ENCODE data around the gene PTPMT1. TPM values are rescaled to one million over a fixed set of nuclear protein-coding genes. Genes with fewer than 3 reads are reported as not detected.
A peak's percentile ranks its signal among the peaks of the same experiment; 100 is the strongest.
"Not testable (repeated sequence)": the region's sequence is repeated elsewhere in the genome, so short reads cannot be mapped to it uniquely, and the experiment has no call there.

Gene PTPMT1
- total RNA-seq, 1 donor from 2014 or later: 50.7 TPM

DNA sequence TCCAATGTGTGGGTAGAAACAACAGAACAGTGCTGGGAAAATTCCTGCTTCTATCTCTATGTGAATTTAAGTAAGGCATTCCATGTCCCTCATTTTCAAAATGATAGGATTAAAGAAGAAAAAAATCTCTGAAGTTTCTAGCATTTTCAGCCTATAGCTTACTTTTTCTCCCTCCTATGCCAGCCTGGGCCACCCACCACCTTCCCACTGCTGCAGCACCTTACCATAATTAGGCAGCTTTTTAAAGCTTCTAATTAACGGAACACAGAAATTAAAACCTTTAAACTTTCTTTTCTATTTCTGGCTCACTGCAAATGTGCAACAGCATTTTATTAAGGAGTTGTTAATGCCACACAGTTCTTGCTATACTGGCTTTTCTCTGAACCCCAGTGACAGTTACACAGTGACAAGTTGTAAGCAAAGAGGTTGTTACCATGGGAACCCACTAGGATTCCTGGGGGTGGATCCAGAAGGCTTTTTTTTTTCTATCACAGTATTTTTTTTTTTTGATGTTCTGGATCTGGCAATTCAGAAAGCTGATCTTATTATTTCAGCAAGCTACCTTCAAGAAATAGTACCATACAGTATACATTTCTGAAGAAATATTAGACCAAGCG, 32.7 kb upstream of the PTPMT1 start:
- DNase-seq (ENCODE audit: low spot score): no peak
- Mint-ChIP-seq H3K4me1 (ENCODE audit: low read depth) (peaks cover 14% of the 10 kb centered on the region), H3K36me3 (ENCODE audit: low read depth) (peaks cover 18% of the 10 kb centered on the region), H3K27ac (peak overlapping the region; percentile 1), H3K27me3 (ENCODE audit: low read depth) (no peaks in the 10 kb centered on the region), H3K9me3 (no peaks in the 10 kb centered on the region), H3K4me3 (ENCODE audit: low read depth) (no peak overlapping the region)
- intact Hi-C loops (cut with micrococcal nuclease): no loop called here

GRCh38 chr11:47533690-47534151, 31.7 kb upstream of the PTPMT1 start:
- H3K4me1 Mint-ChIP-seq (ENCODE audit: low read depth): peaks cover 17% of the 10 kb centered on the region
- intact Hi-C loops (cut with micrococcal nuclease): no loop called here
- H3K27me3 Mint-ChIP-seq (ENCODE audit: low read depth): no peaks in the 10 kb centered on the region
- no peaks in the 10 kb centered on the region for H3K9me3 Mint-ChIP-seq
- peaks cover 17% of the 10 kb centered on the region for H3K36me3 Mint-ChIP-seq (ENCODE audit: low read depth)
- no peak overlapping the region for H3K4me3 Mint-ChIP-seq (ENCODE audit: low read depth)
- H3K27ac Mint-ChIP-seq: no peak overlapping the region
- DNase-seq (ENCODE audit: low spot score): no peak

GRCh38 chr11:47534704-47535251, 30.6 kb upstream of the PTPMT1 start:
- Mint-ChIP-seq H3K4me1 (ENCODE audit: low read depth) (peaks cover 21% of the 10 kb centered on the region), H3K9me3 (no peaks in the 10 kb centered on the region), H3K27ac (peak overlapping the region; percentile 17), H3K36me3 (ENCODE audit: low read depth) (peaks cover 22% of the 10 kb centered on the region), H3K4me3 (ENCODE audit: low read depth) (no peak overlapping the region), H3K27me3 (ENCODE audit: low read depth) (no peaks in the 10 kb centered on the region)
- DNase-seq (ENCODE audit: low spot score): no peak
- intact Hi-C loops (cut with micrococcal nuclease): no loop called here

DNA sequence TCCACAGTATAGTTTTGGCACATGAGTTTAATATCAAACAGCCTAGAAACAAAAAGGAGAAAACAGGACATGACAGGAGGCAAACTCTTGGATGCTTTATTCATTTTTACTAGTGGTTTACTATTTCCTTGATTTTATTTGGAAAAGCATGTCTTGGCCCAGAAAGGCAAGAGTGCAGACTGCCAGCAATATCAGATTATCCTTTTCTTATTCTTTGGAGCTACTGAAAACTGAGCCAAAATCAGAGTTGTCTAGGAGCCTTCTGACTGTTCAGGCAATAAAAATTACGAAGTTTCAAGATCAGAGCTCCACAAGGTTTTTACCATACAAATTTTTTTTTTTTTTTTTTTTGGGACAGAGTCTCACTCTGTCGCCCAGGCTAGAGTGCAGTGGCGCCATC, 28.5 kb upstream of the PTPMT1 start:
- Mint-ChIP-seq H3K9me3 (no peaks in the 10 kb centered on the region), H3K27ac (no peak overlapping the region), H3K27me3 (ENCODE audit: low read depth) (no peaks in the 10 kb centered on the region), H3K36me3 (ENCODE audit: low read depth) (peaks cover 29% of the 10 kb centered on the region), H3K4me3 (ENCODE audit: low read depth) (no peak overlapping the region), H3K4me1 (ENCODE audit: low read depth) (peaks cover 32% of the 10 kb centered on the region)
- DNase-seq (ENCODE audit: low spot score): no peak
- intact Hi-C loops (cut with micrococcal nuclease): no loop called here

DNA sequence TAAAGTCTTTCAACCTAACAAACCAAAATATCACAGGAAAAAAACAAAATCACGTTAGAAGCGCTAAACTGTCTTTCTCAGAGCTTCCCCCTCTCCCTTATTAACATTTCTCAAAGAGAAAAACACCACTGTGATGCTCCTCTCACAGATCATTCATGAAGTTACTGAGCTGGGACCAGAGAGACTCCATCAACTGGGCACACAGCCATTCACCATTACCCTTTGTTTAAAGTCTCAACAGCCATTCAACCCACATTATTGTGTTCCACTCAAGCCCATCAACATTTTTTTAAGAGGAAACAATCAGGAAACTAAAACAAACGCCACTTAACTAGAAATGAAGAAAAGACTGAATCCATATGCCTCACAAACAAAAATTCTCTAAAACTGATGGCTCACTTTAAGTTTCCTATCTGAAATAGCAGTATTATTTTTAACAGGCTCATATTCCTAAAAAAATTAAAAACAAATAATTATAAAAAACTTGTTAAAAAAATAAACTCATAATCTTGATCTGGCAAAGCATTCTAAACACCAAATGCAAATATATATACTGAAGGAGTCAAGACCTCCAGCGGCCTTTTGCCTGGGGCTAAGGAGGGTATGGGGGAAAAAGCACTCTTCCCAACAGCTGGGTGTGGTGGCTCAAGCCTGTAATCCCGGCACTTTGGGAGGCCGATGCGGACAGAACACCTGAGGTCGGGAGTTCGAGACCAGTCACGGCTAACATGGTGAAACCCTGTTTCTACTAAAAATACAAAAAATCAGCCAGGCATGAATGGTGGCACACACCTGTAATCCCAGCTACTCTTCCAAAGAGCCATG, 26.4 kb upstream of the PTPMT1 start:
- peaks cover 29% of the 10 kb centered on the region for H3K4me1 Mint-ChIP-seq (ENCODE audit: low read depth)

DNA sequence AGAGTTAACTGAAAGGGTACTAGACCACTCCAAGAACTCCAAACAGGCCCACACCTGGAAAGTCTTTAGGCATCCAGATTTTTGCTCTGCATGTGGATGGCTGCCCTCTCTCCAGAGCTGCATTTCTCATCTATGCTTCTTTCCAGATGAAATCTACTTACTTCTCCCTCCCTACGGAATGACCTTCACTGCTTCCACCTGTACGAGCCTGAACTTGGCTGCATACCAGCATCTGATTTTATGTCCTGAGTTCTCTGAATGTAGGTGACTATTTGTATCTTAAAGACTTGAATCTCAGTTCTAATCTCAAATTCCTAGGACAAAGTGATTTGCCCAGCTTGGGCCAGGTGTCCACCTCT, 25.7 kb upstream of the PTPMT1 start:
- intact Hi-C loops (cut with micrococcal nuclease): loop anchor here (2.0 kb wide), 1 partner anchor 25 kb away; no protein-coding TSS in a partner anchor
- no peaks in the 10 kb centered on the region for H3K9me3 Mint-ChIP-seq
- no peak for DNase-seq (ENCODE audit: low spot score)
- peak overlapping the region; percentile 84 for H3K27ac Mint-ChIP-seq
- H3K4me1 Mint-ChIP-seq (ENCODE audit: low read depth): peaks cover 30% of the 10 kb centered on the region
- H3K4me3 Mint-ChIP-seq (ENCODE audit: low read depth): no peak overlapping the region
- H3K36me3 Mint-ChIP-seq (ENCODE audit: low read depth): peaks cover 36% of the 10 kb centered on the region
- H3K27me3 Mint-ChIP-seq (ENCODE audit: low read depth): no peaks in the 10 kb centered on the region

More for the DNA sequence above, 26.4 kb upstream of the PTPMT1 start:
- Mint-ChIP-seq H3K27ac (no peak overlapping the region), H3K27me3 (ENCODE audit: low read depth) (no peaks in the 10 kb centered on the region), H3K9me3 (no peaks in the 10 kb centered on the region), H3K4me3 (ENCODE audit: low read depth) (no peak overlapping the region), H3K36me3 (ENCODE audit: low read depth) (peaks cover 31% of the 10 kb centered on the region)
- no peak for DNase-seq (ENCODE audit: low spot score)
- intact Hi-C loops (cut with micrococcal nuclease): no loop called here

GRCh38 chr11:47541070-47541469, 24.3 kb upstream of the PTPMT1 start:
- Mint-ChIP-seq H3K36me3 (ENCODE audit: low read depth) (peaks cover 29% of the 10 kb centered on the region), H3K27me3 (ENCODE audit: low read depth) (no peaks in the 10 kb centered on the region), H3K9me3 (no peaks in the 10 kb centered on the region), H3K4me1 (ENCODE audit: low read depth) (peaks cover 30% of the 10 kb centered on the region), H3K4me3 (ENCODE audit: low read depth) (peak overlapping the region; percentile 30), H3K27ac (peak overlapping the region; percentile 84)
- intact Hi-C loops (cut with micrococcal nuclease): loop anchor here (2.0 kb wide), 1 partner anchor 26 kb away; no protein-coding TSS in a partner anchor
- DNase-seq (ENCODE audit: low spot score): no peak

GRCh38 chr11:47545298-47545697, 20.1 kb upstream of the PTPMT1 start:
- Mint-ChIP-seq H3K36me3 (ENCODE audit: low read depth) (peaks cover 29% of the 10 kb centered on the region), H3K4me3 (ENCODE audit: low read depth) (no peak overlapping the region), H3K27ac (no peak overlapping the region), H3K4me1 (ENCODE audit: low read depth) (peaks cover 32% of the 10 kb centered on the region), H3K9me3 (no peaks in the 10 kb centered on the region), H3K27me3 (ENCODE audit: low read depth) (no peaks in the 10 kb centered on the region)
- no peak for DNase-seq (ENCODE audit: low spot score)
- intact Hi-C loops (cut with micrococcal nuclease): no loop called here

DNA sequence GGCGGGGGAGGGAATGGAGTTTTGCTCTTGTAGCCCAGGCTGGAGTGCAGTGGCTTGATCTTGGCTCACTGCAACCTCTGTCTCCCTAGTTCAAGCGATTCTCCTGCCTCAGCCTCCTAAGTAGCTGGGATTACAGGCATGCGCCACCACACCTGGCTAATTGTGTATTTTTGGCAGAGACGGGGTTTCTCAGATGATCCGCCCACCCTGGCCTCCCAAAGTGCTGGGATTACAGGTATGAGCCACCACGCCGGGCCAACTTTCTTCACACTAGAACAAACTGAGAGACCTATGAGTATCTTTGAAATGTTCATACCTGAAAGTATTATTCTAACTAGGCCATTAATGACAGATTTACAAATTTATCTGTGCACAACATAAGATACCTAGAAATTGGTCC, 19.1 kb upstream of the PTPMT1 start:
- H3K9me3 Mint-ChIP-seq; DNase-seq (ENCODE audit: low spot score); H3K27ac Mint-ChIP-seq; H3K27me3 Mint-ChIP-seq (ENCODE audit: low read depth); intact Hi-C loops (cut with micrococcal nuclease); H3K4me3 Mint-ChIP-seq (ENCODE audit: low read depth): not testable (repeated sequence)
- Mint-ChIP-seq H3K36me3 (ENCODE audit: low read depth) (peaks cover 29% of the 10 kb centered on the region), H3K4me1 (ENCODE audit: low read depth) (peaks cover 32% of the 10 kb centered on the region)

DNA sequence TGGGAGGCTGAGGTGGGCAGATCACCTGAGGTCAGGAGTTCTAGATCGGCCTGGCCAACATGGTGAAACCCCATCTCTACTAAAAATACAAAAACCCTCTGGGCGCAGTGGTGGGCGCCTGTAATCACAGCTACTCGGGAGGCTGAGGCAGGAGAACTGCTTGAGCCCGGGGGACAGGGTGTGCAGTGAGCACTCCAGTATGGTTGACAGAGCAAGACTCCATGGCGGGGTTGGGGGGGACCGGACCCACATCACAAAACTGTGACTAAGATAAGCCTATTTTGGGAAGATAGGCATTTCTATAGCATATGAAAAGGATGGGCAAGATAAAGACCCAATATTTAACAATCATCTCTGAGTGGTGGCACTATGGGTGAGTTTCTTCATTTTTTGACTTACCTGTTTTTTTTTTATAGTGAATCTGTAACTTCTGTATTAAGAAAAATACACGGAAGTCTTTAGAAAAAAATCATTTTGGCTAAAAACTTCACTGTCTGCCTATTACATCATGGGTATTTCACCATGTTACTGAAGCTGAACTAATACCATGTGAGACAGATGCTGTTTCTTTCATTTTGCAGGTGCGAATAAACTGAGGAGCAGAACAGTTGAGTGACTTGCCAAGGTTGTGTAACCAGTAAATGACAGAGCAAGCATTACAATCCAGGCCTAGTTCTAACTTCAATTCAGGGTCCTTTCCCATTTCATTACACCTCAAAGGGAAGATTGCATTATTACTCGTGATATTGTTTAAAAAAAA, 14.9 kb upstream of the PTPMT1 start:
- H3K9me3 Mint-ChIP-seq: no peaks in the 10 kb centered on the region
- peak overlapping the region; percentile 66 for H3K27ac Mint-ChIP-seq
- H3K36me3 Mint-ChIP-seq (ENCODE audit: low read depth): peaks cover 33% of the 10 kb centered on the region
- no peak for DNase-seq (ENCODE audit: low spot score)
- H3K4me1 Mint-ChIP-seq (ENCODE audit: low read depth): peaks cover 36% of the 10 kb centered on the region
- H3K27me3 Mint-ChIP-seq (ENCODE audit: low read depth): no peaks in the 10 kb centered on the region
- intact Hi-C loops (cut with micrococcal nuclease): loop anchor here (5.0 to 10.0 kb wide), 2 partner anchors 64 to 123 kb away; partner anchors contain the start of gene PSMC3
- peak overlapping the region; percentile 100 for H3K4me3 Mint-ChIP-seq (ENCODE audit: low read depth)

DNA sequence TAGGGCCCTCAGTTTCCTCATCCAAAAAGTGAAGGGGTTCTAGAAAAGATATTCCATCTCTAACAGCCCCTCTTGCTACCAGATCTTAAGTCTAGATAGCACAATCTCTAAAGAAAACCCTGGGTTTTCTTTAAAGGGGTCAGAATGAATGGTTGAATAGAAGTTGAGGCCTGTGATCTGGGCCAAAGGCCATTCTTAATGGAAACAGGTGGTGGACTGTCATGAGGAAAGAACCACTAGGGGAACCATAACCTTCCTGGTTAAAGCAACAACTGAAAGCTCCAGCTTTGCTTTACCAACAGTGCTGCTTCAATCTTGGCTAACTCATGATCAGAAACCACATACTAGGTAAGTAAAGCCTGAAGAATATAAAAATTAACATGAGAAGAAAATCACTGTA, 14.3 kb upstream of the PTPMT1 start:
- H3K9me3 Mint-ChIP-seq: no peaks in the 10 kb centered on the region
- peak overlapping the region; percentile 100 for H3K4me3 Mint-ChIP-seq (ENCODE audit: low read depth)
- H3K4me1 Mint-ChIP-seq (ENCODE audit: low read depth): peaks cover 36% of the 10 kb centered on the region
- H3K36me3 Mint-ChIP-seq (ENCODE audit: low read depth): peaks cover 33% of the 10 kb centered on the region
- H3K27me3 Mint-ChIP-seq (ENCODE audit: low read depth): no peaks in the 10 kb centered on the region
- H3K27ac Mint-ChIP-seq: peak overlapping the region; percentile 66
- intact Hi-C loops (cut with micrococcal nuclease): loop anchor here (5.0 to 10.0 kb wide), 2 partner anchors 64 to 124 kb away; partner anchors contain the start of gene PSMC3
- no peak for DNase-seq (ENCODE audit: low spot score)

- intact Hi-C loops (cut with micrococcal nuclease): loop anchor here (1.0 to 10.0 kb wide), 4 partner anchors 29 to 215 kb away; partner anchors contain the start of genes FNBP4 and PSMC3
- Mint-ChIP-seq H3K27me3 (ENCODE audit: low read depth) (no peaks in the 10 kb centered on the region), H3K36me3 (ENCODE audit: low read depth) (peaks cover 31% of the 10 kb centered on the region), H3K4me3 (ENCODE audit: low read depth) (peak overlapping the region; percentile 100), H3K9me3 (no peaks in the 10 kb centered on the region), H3K4me1 (ENCODE audit: low read depth) (peaks cover 34% of the 10 kb centered on the region), H3K27ac (peak overlapping the region; percentile 95)
- DNase-seq (ENCODE audit: low spot score): peak; percentile 29
Observed at GRCh38 chr11:47552056-47552565, 13.3 kb upstream of the PTPMT1 start.

Measured in activated T-helper 2 cell treated with anti-CD3 and anti-CD28 coated beads, Interferon-gamma antibody, Interleukin-2, Interleukin-4, amounts not matched to agents 10 μg/mL and 5 μg/mL and 100 μg/mL, durations not matched to agents 14 hours and 24 hours and 36 hours (primary cell).